Measurements from ENCODE around the gene CACNA1H.

The CACNA1H gene

GRCh38 chr16:1261131-1261892 is 108.4 kb downstream of the CACNA1H start:
- H3K4me3 ChIP-seq (ENCODE audit: low read depth, low read length), result no peak overlapping the region
- DNase-seq (ENCODE audit: low read depth), result no peak
- no peak for TF ChIP-seq CTCF (IDR thresholded peaks at IDR 0.05; ENCODE audit: control insufficient read depth, extremely low read depth, insufficient read depth)

DNA sequence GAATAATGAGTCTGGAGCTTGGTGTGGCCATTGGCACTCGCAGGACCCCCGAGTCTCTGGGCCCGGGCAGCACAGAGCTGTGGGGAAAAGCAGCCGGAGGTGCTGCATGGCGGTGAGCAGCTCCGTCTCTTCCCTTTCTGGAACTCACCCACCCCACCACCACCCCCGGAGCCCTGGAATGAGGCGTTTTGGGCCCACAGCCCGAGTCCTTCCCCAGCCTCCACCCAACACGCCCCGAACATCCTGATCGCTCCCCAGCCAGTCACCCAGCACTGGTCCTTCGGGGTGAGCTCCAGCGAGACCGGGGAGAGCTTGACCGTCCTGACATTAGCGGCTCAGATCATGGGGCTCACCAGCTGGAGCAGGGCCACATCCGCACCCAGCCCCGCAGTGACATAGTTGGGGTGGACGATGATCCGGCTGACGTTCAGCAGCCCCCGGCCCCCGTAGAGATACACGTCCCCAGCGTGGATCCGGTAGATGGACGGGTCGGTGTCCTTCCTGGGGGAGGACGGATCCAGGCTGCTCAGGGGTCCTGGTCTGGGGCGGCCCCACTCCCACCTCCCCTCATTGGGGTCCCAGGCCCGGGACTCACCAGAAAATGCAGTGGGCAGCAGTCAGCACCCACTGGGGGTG is 109.4 kb downstream of the CACNA1H start:
- no peak overlapping the region for H3K4me3 ChIP-seq (ENCODE audit: low read depth, low read length)
- TF ChIP-seq CTCF (IDR thresholded peaks at IDR 0.05; ENCODE audit: control insufficient read depth, extremely low read depth, insufficient read depth), result no peak
- no peak for DNase-seq (ENCODE audit: low read depth)

- no peak for TF ChIP-seq CTCF (IDR thresholded peaks at IDR 0.05; ENCODE audit: control insufficient read depth, extremely low read depth, insufficient read depth)
Measured at GRCh38 chr16:1262846-1263221, 109.9 kb downstream of the CACNA1H start.

GRCh38 chr16:1263591-1264344 is 110.9 kb downstream of the CACNA1H start:
- H3K4me3 ChIP-seq (ENCODE audit: low read depth, low read length), result no peak overlapping the region
- TF ChIP-seq CTCF (IDR thresholded peaks at IDR 0.05; ENCODE audit: control insufficient read depth, extremely low read depth, insufficient read depth), result no peak
- DNase-seq (ENCODE audit: low read depth), result no peak

More at GRCh38 chr16:1262846-1263221, 109.9 kb downstream of the CACNA1H start:
- DNase-seq (ENCODE audit: low read depth), result no peak
- no peak overlapping the region for H3K4me3 ChIP-seq (ENCODE audit: low read depth, low read length)

- H3K4me3 ChIP-seq (ENCODE audit: low read depth, low read length), result no peak overlapping the region
- no peak for TF ChIP-seq CTCF (IDR thresholded peaks at IDR 0.05; ENCODE audit: control insufficient read depth, extremely low read depth, insufficient read depth)
- DNase-seq (ENCODE audit: low read depth), result no peak
Measured at GRCh38 chr16:1264345-1265089, 111.6 kb downstream of the CACNA1H start.

- no peak for DNase-seq (ENCODE audit: low read depth)
- no peak overlapping the region for H3K4me3 ChIP-seq (ENCODE audit: low read depth, low read length)
- TF ChIP-seq CTCF (IDR thresholded peaks at IDR 0.05; ENCODE audit: control insufficient read depth, extremely low read depth, insufficient read depth), result no peak
Measured at GRCh38 chr16:1265090-1265630, 112.3 kb downstream of the CACNA1H start.
